Skeletal muscle tissue (tissue), 4 donors: ENCODE results near the gene LTO1. TPM values are rescaled to one million over a fixed set of nuclear protein-coding genes. Genes with fewer than 3 reads are reported as not detected.

ENCODE experiments used
- H3K27ac ChIP-seq: one replicate; pipeline ENCODE4 v1.7.0; 2013; ENCODE audit warnings: mild to moderate bottlenecking, low read depth, low read length, inconsistent platforms
- H3K27me3 ChIP-seq, 3 donors: one replicate each; pipeline ENCODE4 v1.7.0; 2013; ENCODE audit warnings: low read length in 3 of 3; ENCODE audit not compliant: control insufficient read depth in 3 of 3, insufficient read depth in 3 of 3
- H3K36me3 ChIP-seq, 3 donors: one replicate each; pipeline ENCODE4 v1.7.0; 2013; ENCODE audit warnings: low read length in 3 of 3; ENCODE audit not compliant: control insufficient read depth in 3 of 3, insufficient read depth in 3 of 3
- H3K4me1 ChIP-seq, 3 donors: one replicate each; pipeline ENCODE4 v1.7.0; 2013; ENCODE audit warnings: low read length in 3 of 3, mild to moderate bottlenecking in 3 of 3; ENCODE audit not compliant: control insufficient read depth in 3 of 3, insufficient read depth in 3 of 3
- H3K4me3 ChIP-seq, 3 donors: one replicate each; pipeline ENCODE4 v1.7.0; 2013; ENCODE audit warnings: low read length in 3 of 3
- H3K9ac ChIP-seq, 3 donors: one replicate each; pipeline ENCODE4 v1.7.0; 2013; ENCODE audit warnings: low read length in 3 of 3, mild to moderate bottlenecking in 3 of 3, moderate library complexity in 2 of 3, low read depth in 1 of 3
- H3K9me3 ChIP-seq, 3 donors: one replicate each; pipeline ENCODE4 v1.7.0; 2013; ENCODE audit warnings: low read length in 3 of 3; ENCODE audit not compliant: control insufficient read depth in 3 of 3
- total RNA-seq: library from RNA; depleted of rRNA; stranded (reverse); fragments of >200 nt; gene quantifications from one replicate; pipeline ENCODE4 v1.2.3, GENCODE V29; 2014
- donor health status: Osteomylitis.

Gene LTO1
- total RNA-seq, 1 donor from 2014 or later = 7.8 TPM

- Histone ChIP-seq H3K4me1 (peaks cover 0 to 19% (median 13%) of the 10 kb centered on the region in 3 donors), H3K27me3 (peaks cover 9 to 37% (median 25%) of the 10 kb centered on the region in 3 donors), H3K27ac (no peak overlapping the region), H3K4me3 (no peak overlapping the region), H3K9ac (no peak overlapping the region), H3K36me3 (peaks cover 0 to 9% (median 0%) of the 10 kb centered on the region in 3 donors), H3K9me3 (no peaks in the 10 kb centered on the region)
Observed at GRCh38 chr11:69646493-69647389, 28.4 kb downstream of the LTO1 start.

GRCh38 chr11:69645801-69646492, 29.2 kb downstream of the LTO1 start:
- Histone ChIP-seq H3K9me3 (no peaks in the 10 kb centered on the region), H3K27me3 (peaks cover 13 to 43% (median 30%) of the 10 kb centered on the region in 3 donors), H3K36me3 (peaks cover 0 to 6% (median 0%) of the 10 kb centered on the region in 3 donors), H3K4me1 (peaks cover 0 to 23% (median 15%) of the 10 kb centered on the region in 3 donors), H3K9ac (no peak overlapping the region), H3K27ac (no peak overlapping the region), H3K4me3 (no peak overlapping the region)

GRCh38 chr11:69644962-69645675, 30.0 kb downstream of the LTO1 start:
- peaks cover 20 to 49% (median 37%) of the 10 kb centered on the region in 3 donors for H3K27me3 ChIP-seq
- no peak overlapping the region for H3K4me3 ChIP-seq
- no peak overlapping the region for H3K9ac ChIP-seq
- H3K27ac ChIP-seq = no peak overlapping the region
- H3K36me3 ChIP-seq = peaks cover 0 to 3% (median 0%) of the 10 kb centered on the region in 3 donors
- no peaks in the 10 kb centered on the region for H3K9me3 ChIP-seq
- H3K4me1 ChIP-seq = peaks cover 5 to 30% (median 20%) of the 10 kb centered on the region in 3 donors

DNA sequence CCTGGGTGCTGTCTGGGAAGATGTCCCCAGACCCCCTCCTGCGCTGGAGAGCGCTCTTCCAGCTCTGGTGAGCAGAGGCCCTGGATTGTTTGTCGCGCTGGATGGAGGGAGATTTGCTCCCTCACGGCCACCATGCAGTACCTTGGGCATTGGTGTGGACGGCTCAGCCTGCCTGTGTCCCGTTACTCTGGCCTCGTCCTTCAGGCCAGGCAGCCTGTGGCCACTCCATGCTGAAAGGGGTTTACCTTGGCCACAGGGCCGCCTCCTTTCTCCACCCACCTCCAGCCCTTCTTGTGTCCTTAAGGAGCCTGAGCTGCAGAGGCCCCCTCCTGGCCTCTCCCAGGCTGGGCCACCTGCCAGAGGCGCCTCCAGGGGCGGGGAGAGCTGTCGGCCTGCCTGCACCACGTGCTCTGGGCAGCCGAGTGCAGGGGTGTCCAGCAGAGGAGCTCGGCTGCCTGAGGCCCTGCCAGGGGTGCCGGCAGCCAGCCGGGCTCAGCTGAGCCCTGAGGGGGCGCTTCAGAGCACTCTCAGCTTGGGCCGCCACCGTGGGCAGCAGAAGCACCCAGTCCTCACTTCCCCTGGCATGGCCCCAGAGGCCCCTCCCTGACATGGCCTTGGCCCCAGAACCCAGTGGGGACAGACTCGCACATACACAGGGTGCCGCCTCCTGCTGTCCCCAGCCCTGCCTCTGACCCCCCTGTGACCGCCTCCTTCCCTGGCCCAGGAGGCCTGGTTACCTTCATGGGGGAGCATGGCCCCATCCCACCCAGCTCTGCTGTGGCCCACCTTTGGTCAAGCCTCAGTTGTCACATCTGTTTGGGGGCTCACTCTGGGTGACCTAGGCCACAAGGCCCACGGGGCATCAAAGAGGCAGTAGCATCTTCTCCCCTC, 30.8 kb downstream of the LTO1 start:
- H3K27ac ChIP-seq = no peak overlapping the region
- H3K9ac ChIP-seq = no peak overlapping the region
- H3K4me1 ChIP-seq = peaks cover 7 to 31% (median 20%) of the 10 kb centered on the region in 3 donors
- H3K4me3 ChIP-seq = no peak overlapping the region
- H3K9me3 ChIP-seq = no peaks in the 10 kb centered on the region
- no peaks in the 10 kb centered on the region for H3K36me3 ChIP-seq
- H3K27me3 ChIP-seq = peaks cover 24 to 52% (median 38%) of the 10 kb centered on the region in 3 donors

DNA sequence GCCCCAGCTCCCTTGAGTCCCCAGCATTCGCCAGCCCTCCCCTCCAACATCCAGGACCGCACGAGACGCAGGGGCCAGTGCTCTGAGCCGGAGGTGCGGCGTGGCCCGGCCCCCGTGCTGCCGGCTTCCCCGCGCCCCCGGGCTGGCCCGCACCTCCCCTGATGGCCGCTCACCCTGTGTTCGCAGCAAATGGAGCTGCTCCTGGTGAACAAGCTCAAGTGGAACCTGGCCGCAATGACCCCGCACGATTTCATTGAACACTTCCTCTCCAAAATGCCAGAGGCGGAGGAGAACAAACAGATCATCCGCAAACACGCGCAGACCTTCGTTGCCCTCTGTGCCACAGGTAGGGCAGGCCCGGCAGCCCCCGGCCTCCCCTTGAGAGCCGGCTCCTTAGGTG, 31.5 kb downstream of the LTO1 start:
- no peak overlapping the region for H3K27ac ChIP-seq
- H3K9ac ChIP-seq = peak overlapping the region in 1 of 3 donors; percentile 3
- peaks cover 10 to 33% (median 20%) of the 10 kb centered on the region in 3 donors for H3K4me1 ChIP-seq
- no peak overlapping the region for H3K4me3 ChIP-seq
- peaks cover 30 to 55% (median 38%) of the 10 kb centered on the region in 3 donors for H3K27me3 ChIP-seq
- H3K36me3 ChIP-seq = no peaks in the 10 kb centered on the region
- no peaks in the 10 kb centered on the region for H3K9me3 ChIP-seq

- H3K9ac ChIP-seq = peak overlapping the region in 1 of 3 donors; percentile 54
- H3K36me3 ChIP-seq = no peaks in the 10 kb centered on the region
- no peak overlapping the region for H3K27ac ChIP-seq
- H3K4me1 ChIP-seq = peaks cover 15 to 37% (median 26%) of the 10 kb centered on the region in 3 donors
- H3K27me3 ChIP-seq = peaks cover 36 to 59% (median 37%) of the 10 kb centered on the region in 3 donors
- peak overlapping the region; percentile 54 to 68 (median 67) for H3K4me3 ChIP-seq
- no peaks in the 10 kb centered on the region for H3K9me3 ChIP-seq
Observed at GRCh38 chr11:69642913-69643632, 32.1 kb downstream of the LTO1 start.

DNA sequence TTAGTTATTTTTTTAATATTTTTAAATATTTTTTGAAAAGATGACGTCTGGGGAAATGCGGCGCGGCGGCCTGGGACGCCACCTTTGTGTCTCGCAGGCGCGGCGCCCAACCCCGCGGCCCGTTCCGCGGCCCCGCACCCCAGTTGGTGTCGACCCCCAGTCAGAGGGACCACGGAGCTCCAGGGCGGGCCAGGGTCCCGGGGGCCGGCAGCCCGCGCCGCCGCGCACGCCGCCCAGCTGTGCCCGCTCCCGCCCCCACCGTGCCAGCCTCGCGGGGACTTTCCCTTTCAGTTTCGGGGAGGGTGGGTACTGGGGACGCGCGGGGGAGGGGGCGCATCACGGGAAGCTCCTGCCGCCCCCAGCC, 32.6 kb downstream of the LTO1 start:
- Histone ChIP-seq H3K4me1 (peaks cover 21 to 41% (median 31%) of the 10 kb centered on the region in 3 donors), H3K27me3 (peaks cover 42 to 61% (median 42%) of the 10 kb centered on the region in 3 donors), H3K27ac (no peak overlapping the region), H3K36me3 (no peaks in the 10 kb centered on the region), H3K4me3 (peak overlapping the region in 2 of 3 donors; percentile 68 to 72), H3K9me3 (no peaks in the 10 kb centered on the region), H3K9ac (peak overlapping the region in 2 of 3 donors; percentile 45 to 57)

DNA sequence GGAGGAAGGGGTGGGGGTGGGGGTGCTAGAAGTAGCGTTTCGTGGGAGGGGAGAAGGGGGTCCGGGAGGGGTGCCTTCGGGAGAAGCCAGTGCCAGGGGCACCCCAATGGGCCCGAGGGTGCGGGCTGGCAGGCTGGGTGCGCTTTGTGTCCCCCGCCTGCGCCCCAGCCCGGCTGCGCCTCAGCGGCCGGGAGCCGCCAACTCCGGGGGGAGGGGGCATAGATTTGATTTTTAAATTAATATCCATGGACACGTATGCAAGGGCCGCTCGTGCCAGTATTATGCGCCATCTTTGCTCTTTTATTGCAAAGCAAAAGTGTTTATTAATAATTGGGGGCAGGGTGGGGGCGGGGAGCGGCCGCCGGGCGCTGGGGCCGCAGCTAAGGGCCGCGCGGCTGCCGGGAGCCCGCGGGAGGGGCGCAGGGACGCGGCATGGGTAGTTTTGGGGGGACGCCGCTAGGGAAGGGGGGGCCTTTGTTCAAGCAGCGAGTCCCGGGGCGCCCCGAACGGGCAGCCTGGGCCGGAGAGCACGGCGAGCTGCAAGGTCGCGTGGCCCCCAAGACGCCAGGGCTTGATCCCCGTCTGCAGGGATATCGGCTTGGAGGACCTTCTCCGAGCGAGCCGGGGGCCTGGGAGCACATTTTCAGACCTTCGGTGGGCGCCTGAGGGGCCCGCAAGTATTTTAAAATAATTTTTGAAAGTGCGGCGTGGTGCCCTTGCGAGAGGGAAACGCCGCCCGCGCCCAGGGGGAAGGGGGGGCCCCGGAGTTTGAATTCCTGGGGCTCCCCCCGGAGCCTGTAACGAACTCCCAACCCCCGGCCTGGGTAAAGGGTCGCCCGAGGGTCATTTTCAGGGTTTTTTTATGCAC, 33.2 kb downstream of the LTO1 start:
- Histone ChIP-seq H3K4me3 (peak overlapping the region; percentile 43 to 78 (median 68)), H3K27me3 (peaks cover 48 to 67% (median 48%) of the 10 kb centered on the region in 3 donors), H3K36me3 (no peaks in the 10 kb centered on the region), H3K9ac (peak overlapping the region in 2 of 3 donors; percentile 45 to 66), H3K4me1 (peaks cover 26 to 47% (median 36%) of the 10 kb centered on the region in 3 donors), H3K9me3 (no peaks in the 10 kb centered on the region), H3K27ac (no peak overlapping the region)
